CD4-positive, alpha-beta T cell treated with Interleukin-2 at 100 ng/mL for 4 hours (primary cell): Measurements from ENCODE around the gene MATN1.
"Not testable (repeated sequence)": the region's sequence is repeated elsewhere in the genome, so short reads cannot be mapped to it uniquely, and the experiment has no call there.

Source experiments
- DNase-seq: peaks from one replicate; pipeline ENCODE4 v3.0.0-alpha.2; 2020; ENCODE audit warnings: low spot score

The MATN1 gene

GRCh38 chr1:30697571-30698376 is 25.6 kb downstream of the MATN1 start:
- no peak for DNase-seq

- no peak for DNase-seq
Measured at GRCh38 chr1:30696831-30697230, 26.6 kb downstream of the MATN1 start.

DNA sequence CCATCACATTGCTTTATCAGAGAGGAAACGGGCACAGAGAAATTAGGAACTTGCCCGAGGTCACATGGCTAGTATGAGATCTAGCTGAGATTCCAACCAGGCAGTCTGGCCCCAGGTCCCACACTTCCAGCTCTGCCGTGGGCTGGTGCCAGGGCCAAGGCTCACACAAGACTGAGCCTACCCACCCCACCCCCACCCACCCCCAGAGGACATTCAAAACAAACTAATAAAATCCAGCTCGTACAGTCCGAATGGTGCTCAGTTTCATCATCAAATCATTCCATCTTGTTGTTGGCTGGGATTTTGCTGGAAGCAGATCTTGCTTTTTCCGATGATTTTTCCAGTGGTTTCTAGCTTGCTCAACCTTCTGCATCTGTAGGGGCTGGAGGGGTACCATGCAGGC is 27.9 kb downstream of the MATN1 start:
- no peak for DNase-seq

DNA sequence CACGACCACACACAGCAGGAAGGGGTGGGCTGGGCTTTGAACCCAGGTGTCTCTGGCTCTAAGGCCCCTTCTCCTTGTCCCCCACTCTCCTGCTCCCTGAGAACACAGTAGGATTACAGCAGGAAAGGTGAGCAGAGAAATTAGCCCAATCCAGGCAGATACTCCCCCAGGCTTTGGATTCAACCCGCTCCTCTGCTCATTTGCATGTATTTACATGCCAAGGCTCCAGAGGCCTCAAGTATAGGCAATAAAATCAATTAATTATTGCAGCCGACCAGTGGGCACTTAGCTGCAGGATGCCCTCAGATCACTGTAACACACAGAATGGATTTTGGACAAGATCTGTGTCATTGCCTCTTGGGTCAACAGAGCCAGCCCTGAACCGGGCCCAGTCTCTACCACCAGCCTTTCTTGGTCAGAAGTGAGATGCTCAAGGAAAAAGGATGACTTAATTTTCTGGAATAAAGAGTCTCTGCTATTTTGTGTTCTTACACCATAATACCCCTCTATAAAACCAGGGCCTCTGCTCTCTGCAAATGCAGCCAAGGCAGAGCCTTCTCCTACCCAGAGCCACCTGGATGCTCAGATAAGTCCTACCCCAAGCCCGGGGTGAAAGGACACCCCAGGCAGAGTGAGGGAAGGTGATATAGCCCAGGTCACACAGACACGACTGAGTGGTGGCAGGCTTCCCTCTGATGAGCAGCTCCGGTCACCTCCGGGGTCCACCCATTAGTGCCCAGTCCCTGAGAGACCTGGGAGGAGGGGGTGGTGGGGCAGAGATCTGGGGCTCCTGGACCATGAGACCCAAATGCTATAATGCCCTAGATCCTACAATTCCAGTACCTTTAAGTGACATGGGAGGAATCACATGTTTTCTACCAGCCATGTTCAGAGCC is 28.9 kb downstream of the MATN1 start:
- DNase-seq: no peak

DNA sequence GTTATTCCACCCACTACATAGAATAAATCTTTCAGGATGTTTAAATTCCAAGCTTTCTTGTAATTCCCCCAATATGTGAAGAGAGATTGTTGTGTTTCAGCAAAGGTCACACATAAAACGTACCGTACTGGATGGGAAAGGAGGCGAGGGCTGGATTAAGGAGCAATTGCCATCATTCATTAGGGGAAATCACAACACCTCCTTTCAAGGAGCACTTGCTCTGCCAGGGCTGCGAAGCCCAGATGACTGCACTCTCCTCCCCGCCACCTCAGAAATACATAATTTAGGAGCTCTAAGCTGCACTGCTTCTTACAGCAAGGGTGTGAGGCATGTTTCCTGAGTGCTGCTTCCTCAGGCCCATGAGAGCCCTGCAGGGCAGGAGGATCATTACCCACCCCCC is 29.6 kb downstream of the MATN1 start:
- no peak for DNase-seq

GRCh38 chr1:30693366-30693765 is 30.0 kb downstream of the MATN1 start:
- DNase-seq: no peak

- DNase-seq: no peak
Measured at GRCh38 chr1:30692948-30693301, 30.5 kb downstream of the MATN1 start.

GRCh38 chr1:30692201-30692947 is 31.0 kb downstream of the MATN1 start:
- no peak for DNase-seq

- DNase-seq: no peak
Measured at GRCh38 chr1:30691480-30691879, 31.9 kb downstream of the MATN1 start.

DNA sequence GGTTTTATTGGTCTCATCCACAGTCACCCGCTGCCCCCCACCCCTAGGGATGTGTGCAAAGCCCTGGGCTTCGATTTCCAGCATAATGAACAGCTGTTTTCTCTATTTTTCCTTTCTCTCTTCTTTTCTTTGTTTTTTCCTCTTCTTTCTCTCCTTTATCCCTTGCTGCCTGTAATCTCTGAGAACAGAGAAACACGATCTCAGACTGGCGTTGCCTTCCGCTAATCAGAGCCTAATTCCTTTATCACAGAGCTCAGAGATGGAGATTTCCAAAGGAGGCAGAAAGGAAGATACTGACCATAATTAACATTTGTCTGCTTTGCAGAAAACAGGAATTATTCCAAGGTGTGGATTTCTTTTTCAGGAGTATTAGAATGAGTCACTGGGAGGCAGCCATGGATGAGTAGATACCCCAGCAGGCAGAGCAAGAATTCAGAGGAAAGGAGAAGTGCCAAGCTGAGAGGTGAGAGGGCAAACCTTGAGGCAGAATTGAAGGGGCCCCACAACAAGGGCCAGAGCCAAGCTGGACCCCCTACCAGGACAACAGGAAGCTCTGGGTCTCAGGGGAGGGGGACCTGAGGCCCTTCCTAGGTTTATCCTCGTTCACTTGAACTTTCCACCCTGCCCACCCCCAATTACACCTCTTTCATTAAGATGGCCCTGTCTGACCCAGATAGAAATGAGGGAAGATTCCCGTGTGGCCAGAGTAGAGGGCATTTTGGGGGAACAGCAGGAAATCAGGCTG is 33.3 kb downstream of the MATN1 start:
- DNase-seq: no peak

- DNase-seq: no peak
Measured at GRCh38 chr1:30688920-30689794, 34.2 kb downstream of the MATN1 start.

GRCh38 chr1:30688516-30688915 is 34.9 kb downstream of the MATN1 start:
- not testable (repeated sequence) for DNase-seq

DNA sequence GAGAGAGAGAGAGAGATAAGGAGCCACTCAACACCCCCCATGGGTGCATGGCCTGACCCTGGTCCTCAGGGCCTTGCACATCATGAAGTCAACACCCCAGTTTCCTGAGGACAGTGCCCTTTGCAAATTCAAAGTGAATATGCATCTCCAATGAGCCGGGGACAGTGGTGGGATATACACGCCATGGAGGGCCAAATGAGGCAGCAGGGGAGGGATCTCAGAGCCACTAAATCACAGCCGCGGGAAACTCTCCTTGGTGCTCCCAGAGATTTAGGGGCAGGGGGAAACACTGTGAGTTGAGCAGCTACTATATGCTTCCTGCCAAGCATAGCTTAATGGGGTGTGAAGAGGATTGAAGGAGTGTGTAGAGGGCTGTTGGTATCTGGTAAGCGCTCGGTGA is 35.5 kb downstream of the MATN1 start:
- DNase-seq: no peak

- no peak for DNase-seq
Measured at GRCh38 chr1:30686236-30686935, 37.0 kb downstream of the MATN1 start.

DNA sequence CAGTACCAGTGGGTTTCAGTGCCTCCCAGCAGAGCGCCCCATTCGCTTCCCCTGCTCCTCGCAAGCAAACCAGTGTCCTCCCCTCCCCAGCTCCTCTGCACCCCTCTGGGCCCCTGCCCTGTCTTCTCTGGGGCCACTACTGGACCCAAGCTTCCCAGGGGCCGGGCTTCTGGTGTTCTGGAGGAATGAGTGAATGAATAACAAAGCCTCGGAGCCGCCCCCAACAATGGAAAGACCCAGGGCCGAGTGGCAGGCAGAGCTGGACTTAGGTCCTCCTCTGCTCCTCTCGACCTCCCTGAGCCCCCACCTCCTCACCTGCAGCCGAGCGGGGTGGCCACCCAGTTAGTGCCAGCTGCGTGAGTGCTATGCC is 37.6 kb downstream of the MATN1 start:
- DNase-seq: no peak

GRCh38 chr1:30684881-30685795 is 38.2 kb downstream of the MATN1 start:
- no peak for DNase-seq

GRCh38 chr1:30684259-30684658 is 39.1 kb downstream of the MATN1 start:
- DNase-seq: no peak

DNA sequence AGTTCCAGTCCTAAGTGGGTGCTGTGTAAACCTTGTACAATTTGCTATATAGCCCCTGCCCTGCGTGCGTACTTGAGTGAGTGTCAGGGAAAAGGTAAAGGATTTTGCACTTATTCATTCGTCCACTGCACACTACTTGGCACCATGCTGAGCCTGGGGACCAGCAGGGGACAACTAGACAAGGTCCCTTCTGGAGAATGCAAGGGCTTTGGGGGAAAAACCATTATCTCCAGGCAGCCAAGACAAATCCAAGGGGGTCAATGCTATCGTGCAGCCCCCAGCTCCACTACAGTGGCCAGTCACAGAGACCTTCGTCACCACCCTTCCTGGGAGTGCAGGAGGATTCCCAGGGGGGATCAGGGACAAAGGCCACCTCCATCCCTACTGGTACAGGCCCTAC is 39.7 kb downstream of the MATN1 start:
- no peak for DNase-seq
